ENCODE data around the gene PTPRC.

Gene PTPRC

DNA sequence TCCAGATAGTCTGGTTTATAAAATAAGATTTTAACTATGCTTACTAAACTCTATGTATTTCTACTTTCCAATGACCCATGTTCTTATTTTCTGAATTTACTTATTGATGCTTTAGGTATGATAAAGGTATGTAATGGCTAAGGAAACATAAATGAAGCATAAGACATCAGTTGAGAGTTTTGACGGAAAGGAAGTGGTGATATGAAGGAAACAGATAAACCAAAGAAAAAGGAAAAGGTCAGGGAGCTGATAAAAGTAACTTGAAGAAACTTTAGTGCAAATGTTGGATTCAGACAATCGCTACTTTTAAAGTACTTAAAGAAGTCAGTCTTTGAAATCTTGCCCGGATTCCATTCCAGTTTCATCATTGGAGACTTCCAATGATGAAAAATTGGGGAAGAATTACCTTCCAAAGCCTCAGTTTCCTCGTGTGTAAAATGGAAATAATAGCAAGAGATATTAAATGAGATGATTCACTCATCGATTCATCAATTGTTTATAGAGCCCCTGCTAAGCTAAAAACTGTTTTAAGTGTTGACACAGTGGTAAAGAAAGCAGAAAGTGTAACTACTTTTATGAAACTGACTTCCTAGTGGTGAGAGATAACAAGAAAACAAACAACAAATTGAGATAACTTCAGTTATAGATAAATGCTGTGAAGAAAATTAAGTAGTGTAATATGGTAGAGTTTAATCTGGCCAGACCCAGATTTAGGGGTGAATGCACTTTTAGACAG, 10.6 kb downstream of the PTPRC start:
- no peak for DNase-seq (ENCODE audit: low read depth)

DNA sequence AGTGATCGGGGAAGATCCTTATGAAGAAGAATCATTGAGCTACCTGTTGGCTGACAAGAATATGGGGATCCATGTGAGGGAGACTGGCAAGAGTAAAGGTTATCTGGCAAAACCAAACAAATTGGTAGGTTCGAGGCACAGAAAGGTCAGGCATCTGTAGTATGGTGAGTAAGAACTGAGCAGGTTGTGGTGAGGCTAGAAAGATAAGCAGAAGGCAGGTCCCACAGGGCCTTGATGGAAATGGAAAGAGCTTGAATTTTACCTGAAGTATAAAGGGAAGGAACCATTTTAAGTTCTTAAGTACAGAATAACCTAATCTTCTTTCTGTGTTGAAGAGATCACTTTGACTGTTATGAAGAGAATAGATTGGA, 11.1 kb downstream of the PTPRC start:
- no peak for DNase-seq (ENCODE audit: low read depth)

DNA sequence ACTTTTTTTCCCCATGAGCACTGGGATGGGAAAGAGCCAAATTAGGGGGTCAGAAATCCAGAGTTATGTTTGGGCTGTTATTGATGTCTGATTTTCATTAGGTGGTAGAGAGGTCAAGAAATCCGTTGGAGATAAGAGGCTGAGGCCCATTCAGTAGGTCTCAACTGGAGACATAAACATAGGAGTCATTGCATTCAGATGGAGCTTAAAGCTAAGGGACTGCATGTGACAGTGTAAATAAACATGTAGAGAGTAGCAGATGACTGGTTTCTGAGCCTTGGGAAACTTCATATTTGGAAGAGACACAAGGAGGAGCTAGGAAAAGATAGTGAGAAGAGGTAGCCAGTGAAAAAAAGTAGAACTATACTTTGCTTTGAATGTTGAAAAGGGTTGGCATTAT, 11.7 kb downstream of the PTPRC start:
- DNase-seq (ENCODE audit: low read depth): no peak

DNA sequence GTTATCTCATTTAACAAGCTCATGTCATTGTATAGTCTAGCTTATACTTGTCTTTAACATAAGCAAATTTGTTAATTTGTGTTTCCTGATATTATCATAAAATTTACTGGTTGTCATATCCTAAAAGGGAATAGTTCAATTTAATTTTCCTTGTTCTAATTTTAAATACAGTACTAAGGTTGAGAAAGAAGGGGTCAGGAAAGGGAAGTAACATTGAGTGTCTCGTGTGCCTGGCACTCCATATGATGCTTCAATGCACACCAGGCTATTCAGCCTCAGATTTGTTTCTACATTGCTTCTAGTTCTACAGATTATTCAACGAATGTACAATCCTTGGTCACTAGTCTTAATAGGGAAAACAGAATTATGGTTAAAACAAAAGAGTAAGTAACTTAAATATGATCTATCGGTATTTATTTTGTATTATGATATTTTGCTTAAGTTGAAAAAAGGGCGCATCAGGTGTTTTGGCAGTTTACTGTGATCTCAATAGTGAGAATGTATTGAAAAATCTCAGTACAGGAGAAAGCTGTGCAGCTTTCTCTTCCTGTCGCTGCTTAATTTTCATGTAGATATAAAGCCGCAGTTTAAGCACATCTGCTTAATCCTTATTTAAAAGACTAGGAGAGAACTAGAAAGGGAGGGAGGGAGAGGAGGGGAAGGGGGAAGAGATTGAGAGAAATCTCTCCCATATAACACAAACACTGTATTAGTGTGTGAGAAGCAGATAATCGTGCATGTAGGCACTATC, 13.0 kb downstream of the PTPRC start:
- no peak for DNase-seq (ENCODE audit: low read depth)

DNA sequence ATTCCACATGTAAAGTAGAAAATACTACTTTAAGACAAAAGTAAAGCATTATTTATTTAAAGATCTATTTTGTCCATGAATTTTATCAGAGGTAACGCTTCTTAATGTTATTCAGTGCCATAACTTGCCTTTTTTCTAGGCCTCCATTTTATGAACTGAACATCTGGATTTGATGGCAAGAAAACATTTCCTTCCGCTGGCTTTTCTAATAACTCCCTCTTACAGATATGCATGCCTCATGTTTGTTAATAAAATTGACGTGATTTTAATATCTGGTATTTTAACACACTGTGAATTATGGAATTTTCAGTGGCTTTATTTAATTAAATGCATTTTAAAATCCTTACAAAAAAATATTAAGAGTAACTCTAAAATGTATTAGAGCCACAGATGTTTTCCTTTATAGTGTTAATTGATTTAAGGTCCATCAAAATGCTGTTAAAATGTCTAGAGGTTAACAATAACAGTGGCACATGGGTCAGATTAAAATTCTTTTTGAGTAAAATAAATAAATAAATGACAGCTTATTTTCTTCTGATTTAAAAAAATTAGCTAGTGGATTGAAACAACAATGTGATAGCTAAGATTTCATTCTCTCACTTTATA, 15.1 kb downstream of the PTPRC start:
- no peak for DNase-seq (ENCODE audit: low read depth)

DNA sequence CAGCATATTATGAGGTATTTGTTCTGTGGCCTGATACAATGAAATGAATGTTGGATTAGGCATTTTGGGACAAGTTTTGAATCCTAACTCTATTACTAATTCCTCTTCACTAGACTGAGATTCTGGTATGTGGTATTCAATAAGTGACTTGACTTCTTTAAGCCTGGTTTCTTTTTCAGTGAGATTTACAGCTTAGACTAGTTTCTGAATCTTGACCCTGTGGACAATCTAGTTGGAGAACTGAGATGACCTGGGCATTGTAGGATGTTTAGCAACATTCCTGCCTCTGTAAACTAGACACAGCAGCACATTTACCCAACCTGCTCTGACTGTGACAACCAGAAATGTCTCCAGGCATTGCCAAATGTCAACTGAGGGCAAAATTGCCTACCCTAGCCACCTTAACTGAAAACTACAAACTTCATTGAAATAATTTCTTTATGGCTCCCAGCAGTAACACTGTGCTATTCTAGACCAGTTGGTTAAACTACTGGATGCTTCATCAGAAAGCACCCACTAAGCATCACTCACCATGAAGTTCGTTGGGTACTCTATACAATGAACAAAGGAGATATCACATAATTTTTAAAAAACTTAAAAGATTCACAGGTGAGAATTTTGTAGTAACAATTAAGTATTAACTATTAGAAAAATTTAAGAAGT, 16.8 kb downstream of the PTPRC start:
- no peak for DNase-seq (ENCODE audit: low read depth)

DNA sequence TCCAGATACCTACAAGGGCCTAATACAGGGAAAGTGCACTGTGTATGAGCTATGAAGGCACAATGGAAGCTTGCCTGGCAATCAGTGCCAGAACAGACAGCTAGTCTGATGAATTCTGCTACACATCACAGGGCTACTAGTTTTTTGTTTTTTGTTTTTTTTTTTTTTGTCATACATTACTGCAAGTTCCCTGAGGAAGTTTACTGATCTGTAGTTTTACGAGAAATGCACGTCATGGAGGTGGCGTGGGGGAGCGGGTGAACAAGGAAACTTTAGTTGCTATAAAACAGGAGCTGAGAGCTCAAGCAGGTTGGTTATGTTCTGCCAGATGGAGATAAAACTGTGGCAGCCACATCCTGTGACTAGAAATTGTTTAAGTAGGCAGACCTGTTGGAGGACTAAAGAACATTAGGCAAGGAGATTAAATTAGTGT, 17.7 kb downstream of the PTPRC start:
- peak; percentile 55 for DNase-seq (ENCODE audit: low read depth)

DNA sequence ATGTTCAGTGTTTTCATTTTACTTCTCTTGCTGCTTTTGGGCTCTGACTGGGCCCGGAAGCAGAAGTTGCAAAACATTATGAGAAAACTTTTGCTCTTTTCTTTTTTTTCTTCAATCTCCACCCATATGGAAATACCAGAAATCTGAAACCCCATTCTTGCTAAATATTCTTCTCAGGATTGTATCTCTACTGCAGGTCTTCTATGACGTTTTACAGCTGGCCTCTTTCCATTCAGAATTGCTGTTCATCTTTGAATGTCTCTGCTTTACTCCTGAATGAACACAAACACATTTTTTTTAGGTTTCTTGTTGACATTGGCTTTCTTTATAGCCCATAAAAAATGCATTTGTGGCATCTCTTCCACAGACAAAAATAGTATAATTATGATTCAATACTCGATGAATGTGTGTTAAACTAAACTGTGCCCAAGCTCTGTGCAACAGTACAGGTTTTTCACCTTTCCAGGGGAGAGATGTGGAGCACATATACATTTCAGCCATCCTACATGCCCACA, 18.8 kb downstream of the PTPRC start:
- no peak for DNase-seq (ENCODE audit: low read depth)

DNA sequence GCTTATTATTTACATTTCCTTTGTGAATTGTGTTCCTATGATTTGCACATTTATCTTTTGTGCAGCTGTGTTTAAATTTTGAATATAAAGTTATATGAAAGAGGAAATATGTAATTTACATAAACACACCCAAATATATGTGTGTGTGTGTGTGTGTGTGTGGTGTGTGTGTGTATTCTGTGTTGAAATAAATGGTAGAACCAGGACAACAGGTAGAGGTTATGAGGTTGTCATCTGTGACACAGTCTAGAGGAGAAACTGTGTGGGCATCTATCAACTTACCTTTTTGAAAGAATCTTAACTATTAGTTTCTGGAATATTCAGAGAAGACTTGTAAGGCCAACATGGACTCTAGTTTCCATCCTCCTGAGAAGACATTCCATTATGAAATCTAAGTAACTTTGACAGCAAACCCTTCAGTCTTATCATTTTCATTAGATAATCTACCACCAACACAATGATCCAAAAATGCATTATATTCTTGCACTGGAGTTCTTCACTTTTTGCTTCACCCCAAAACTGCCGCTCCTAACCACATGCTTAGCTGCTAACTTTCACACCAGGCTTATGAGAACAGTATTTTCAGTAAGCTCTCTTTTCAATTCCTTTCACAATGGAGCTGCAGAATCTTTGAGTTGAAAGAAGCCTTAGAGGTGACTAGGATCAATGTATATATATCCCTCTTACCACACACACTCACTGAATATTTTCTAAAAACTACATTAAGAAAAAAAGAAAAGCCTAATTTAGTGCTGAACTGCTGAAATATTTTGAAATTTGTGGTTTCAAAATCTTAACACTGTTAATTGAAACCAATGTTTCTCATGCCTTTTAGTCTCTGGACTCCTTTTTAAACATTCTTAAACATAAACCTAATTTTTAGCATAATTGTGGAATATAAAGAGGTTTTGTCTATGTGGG, 21.8 kb downstream of the PTPRC start:
- no peak for DNase-seq (ENCODE audit: low read depth)

DNA sequence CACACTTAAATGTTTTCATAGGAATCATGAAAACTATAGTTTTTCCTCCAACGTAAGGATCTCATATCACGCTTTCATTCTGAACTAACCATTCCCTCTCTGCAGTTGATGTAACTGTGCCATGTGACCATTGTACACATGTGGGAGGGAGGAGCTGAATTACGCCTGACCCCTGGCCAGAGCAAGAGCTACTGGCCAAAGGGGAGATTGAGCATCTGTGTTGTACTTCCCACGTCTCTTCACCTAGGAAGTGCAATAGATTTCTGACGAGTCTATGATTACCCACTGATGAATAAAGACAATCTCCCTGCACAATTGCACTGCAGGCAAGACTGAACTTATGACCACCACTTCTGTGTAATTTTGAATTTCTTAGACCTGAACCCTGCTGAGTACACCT, 24.0 kb downstream of the PTPRC start:
- DNase-seq (ENCODE audit: low read depth): no peak

DNA sequence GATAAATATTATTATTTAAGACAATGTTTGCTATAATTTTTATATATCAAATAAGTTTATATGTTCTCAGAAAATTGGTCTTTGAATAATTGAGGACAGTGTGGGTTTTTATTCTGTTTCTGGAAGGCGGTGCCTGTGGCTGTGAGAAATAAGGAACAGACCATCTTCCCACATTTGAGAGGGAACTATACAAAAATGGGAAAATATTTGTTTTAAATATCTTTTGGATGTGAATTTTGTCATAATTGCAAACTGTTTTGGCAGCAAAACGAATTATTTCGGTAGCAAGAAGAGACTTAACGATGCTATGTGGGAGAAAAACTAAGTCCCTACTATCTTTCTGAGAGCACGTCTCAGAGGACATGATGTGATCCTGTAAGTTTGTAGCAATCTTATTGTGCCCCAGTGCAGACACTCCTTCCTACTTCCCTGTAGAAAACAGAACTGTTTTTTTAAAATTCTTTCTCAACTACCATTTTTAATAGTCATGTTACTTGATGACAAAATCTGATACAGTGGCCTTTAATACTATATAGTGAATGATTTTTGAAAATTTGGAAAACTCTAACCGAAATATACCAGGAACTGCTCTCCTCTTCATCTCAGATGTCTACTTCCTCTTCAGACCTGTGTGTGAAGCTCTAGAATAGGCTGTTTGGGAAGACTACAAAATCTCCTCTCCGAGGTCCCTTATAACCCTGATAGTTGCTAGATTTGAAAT, 25.4 kb downstream of the PTPRC start:
- no peak for DNase-seq (ENCODE audit: low read depth)

DNA sequence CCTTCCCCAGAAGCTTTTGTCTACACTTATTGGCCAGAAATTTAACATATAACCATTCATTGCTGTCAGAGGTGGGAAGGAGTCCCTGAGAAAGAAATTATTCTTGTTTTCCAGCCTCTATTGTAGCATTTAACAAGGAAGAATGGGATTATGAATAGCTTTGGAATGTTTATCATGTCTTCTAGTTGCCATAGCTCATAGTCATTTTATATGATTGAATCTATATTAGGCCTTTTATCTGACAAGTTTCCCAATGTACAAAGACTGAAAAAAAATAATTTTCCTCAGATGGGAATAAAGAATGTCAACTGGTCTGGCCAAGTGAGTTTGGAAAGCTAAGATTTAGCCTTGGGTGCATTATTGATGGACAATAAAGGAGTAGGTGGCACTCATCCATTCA, 28.3 kb downstream of the PTPRC start:
- DNase-seq (ENCODE audit: low read depth): no peak

DNA sequence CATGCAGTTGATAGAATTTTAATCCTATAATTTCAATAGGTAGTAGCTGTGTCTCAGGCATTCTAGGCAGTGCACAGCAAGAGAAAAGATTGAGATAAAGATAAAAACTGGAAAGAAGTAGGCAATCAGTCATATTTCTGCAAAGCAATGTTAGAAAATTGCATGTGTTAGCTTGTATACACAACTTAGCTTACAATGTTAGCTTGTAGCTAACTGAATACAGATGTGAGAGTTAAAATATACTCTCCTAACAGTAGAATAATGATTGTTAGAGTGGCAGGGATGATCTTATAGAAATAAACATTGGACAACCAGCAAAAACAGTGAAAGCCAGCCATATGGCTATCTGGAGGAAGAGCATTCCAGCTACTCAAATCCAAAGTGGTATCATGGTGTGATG, 29.0 kb downstream of the PTPRC start:
- DNase-seq (ENCODE audit: low read depth): no peak

DNA sequence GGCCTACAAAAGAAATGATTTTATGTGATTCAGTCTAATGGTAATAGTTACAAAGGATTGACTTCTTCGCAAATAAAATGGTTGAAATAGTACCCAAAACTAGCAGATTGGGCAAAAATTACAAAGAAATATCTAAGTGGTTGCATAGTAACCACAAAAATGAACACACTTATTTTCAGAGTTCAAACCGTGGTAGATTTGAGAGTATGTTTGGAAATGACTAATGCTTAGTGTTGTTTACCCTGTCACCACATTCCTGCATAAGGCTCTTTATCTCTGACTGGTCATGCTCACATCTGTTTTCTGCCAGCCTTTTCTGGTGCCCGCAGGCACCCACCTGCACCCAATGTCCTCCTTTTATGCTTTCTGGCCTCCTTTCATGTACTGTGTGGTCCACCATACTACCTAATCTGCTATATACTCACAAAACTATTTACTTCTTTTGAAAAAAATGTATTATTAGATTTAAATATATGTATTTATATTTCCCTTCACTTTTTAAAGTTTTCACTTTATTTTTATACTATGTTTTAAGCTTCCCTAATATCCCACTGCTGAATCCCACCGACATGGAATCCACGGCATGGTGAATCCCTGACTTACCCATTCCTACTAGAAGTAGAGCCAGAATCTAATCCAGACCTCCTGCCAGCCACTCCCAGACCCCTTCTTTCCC, 30.3 kb downstream of the PTPRC start:
- no peak for DNase-seq (ENCODE audit: low read depth)

DNA sequence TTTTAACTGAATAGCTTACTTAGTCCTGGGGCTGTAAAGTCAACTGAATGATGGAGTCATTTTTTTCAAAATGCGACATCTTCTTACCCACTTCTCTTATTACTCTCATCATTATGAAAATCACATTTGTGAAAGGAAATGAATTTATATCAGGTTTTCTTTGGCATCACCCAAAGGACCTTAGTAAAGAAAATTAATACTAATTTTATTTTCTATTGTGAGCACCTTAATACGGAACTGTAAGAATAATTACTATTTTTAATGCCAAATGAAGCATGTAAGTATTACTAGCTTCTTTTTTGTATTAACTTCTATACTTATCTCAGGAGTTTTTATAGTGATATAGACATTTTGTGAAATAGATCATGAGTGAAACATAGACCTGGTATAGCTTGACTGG, 30.9 kb downstream of the PTPRC start:
- no peak for DNase-seq (ENCODE audit: low read depth)

DNA sequence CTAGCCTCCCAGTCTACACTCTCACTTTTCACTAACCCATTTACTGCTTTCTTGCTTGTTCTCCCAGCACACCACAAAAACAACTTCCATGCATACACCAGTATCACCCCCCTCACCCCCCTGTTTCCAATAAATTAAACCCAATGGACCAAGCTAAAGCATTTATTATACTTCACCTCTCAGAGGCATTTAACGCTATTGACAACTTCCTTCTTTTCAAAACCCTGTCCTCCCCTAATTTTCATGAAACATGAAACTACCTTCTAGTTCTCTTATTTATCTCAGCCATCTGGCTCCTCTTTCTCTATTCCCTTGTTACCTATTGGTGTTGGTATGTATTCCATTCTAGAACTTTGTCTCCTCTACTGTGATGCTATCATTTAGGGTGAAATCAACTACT, 32.3 kb downstream of the PTPRC start:
- DNase-seq (ENCODE audit: low read depth): no peak

DNA sequence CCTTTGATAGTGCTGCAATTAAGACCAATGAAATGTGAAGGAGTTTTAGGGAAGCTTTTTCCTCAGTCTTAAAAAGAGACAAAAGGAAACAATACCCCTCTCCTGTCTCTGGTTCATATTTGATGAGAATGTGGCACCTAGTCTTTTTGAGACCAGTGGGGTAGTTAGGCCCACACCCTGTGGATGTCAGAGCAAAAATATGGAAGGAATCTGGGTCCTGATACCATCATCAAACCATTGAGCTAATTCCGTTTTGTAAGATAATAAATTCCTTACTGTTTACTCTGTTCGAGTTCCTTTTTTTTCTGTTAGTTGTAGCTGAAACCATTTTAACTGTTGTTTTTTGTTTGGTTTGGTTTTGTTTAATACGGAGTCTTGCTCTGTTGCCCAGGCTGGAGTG, 33.3 kb downstream of the PTPRC start:
- DNase-seq (ENCODE audit: low read depth): no peak

DNA sequence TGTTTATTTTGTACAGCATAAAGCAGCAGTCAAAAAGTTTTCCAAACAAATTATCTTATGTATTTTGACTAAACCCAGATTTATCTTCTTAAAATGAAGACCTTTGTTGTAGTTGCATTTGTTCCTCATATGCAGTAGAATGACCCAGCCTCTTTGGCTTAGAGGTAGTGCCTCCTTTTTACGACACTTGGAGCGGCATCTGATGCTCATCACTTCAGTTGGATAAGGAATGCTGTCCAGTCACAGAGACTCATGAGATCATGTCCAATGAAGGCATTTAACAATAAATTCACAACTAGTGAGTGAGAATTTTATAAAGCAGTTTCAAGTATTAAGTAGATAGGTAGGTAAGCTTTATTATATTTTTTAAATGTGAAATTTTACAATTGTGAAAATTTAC, 35.2 kb downstream of the PTPRC start:
- no peak for DNase-seq (ENCODE audit: low read depth)

DNA sequence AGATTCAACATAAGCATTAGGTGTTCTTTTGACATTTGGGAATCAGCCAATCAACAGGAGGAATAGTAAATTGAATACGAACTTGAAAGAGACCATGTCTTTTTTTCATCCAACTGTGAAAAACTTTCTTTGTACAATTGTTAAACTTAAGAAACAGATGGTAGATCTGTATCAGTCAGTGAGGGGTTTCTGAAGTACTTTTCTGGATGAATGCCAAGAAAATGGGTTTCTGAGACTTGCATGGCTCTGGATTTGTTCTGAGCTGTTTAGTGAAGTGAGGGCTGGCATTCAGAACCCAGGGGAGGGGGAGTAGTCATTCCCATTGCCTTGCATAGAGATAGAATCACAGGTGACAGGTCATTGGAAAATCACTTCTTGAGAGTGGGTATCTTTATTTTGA, 37.4 kb downstream of the PTPRC start:
- no peak for DNase-seq (ENCODE audit: low read depth)

DNA sequence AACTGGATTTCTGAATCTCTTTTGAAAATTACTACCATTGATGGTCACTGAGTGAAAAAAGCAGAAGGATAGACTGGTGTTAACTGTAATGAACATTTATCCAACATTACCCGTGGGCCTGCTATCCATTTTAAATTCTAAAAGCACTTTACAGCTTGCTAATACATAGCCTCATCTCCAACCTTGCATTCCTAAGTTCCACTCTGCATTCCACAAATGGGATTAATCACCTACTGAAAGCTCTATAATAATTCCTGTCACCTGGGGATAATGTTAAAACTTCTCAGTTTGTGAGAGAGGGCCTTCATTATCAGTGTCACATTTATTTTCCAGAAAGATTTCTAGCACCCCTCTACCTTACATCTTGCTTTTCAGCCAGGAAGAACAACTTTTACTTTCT, 38.2 kb downstream of the PTPRC start:
- DNase-seq (ENCODE audit: low read depth): no peak
